Left forelimb (tissue), 1 donor: ENCODE measurements around the gene PEAR1.

Source experiments
- DNase-seq: peaks from one replicate; pipeline ENCODE4 v3.0.0-alpha.2; 2018; ENCODE audit warnings: low spot score

The PEAR1 gene

DNA sequence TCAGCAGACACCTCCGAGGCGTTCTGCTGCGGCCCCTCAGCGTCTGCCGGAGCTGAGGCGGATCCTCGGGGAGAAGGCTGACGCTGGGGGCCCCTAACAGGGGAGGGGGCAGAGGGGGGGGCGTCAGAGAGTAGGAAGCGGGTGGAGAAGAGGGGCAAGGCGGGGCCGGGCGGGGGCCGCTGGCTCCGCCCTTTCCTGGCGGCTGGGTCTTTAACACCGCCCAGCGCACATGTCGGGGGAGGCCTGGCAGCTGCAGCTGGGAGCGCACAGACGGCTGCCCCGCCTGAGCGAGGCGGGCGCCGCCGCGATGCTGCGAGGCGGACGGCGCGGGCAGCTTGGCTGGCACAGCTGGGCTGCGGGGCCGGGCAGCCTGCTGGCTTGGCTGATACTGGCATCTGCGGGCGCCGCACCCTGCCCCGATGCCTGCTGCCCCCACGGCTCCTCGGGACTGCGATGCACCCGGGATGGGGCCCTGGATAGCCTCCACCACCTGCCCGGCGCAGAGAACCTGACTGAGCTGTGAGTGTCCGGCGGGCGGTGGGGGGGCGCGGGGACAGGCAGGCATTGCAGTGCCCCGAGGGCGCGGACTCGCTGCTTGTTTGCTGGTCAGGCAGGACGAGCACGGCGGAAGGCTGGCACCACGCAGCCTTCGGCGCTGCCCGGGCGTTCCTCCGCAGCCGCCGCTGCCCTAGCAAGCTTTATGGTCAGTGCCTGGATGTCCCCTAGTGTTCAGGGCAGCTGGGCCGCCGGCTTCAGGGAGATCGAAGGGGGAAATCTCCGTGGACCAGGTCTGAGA is 32.7 kb upstream of the PEAR1 start, which contains the start of gene NTRK1:
NTRK1 (plus strand) TSS at position 238 of the 796 bp plus-strand sequence; CDS start at position 308, 70 bp downstream.
- peak; percentile 73 for DNase-seq

DNA sequence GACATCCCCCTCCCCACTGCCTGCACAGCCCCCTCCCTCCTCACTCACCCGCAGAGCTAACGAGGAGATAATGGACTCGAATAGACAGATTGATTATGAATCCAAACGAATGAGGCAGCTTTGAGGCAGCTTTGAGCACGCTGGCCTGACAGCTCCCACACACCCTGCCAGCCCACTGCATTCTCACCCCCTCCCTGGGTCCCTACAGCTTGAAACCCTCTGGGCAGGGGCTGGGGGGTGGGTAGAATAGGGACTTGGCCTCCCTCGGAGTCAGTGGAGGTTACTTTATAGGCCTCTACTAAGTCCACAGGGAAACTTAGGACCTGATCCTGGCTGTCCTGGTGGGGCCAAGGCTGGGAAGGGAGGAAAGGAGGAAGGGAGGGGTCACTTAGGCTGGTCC is 30.9 kb upstream of the PEAR1 start:
- no peak for DNase-seq

DNA sequence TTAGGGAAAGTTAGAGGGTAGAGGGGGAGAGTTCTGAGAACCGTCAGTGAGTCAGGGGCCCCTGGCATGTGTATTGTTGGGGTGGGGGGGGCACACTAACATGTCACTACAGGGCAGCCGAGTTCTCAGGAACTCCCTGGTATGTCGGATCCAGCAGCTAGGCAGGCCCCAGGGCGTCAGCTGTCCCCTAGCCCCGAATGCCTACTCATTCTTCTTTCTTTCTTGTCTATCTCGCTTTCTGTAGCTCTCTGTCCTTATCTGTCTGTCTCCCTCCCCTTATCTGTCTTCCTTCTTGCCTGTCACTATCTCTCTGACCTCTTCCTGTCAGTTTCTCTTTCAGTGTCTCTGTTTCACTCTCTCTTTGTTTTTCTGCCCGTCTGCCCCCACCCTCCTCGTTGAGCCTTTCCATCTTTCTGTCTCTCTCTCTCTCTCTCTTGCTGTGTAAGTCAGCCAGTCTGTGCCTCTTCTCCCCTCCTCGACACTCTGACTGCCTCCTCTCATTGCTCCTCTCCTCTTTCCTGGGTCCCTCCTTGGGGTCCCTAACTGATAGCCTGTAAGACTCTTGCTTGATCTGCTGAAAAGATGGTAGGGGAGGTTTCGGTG is 30.4 kb upstream of the PEAR1 start:
- no peak for DNase-seq

DNA sequence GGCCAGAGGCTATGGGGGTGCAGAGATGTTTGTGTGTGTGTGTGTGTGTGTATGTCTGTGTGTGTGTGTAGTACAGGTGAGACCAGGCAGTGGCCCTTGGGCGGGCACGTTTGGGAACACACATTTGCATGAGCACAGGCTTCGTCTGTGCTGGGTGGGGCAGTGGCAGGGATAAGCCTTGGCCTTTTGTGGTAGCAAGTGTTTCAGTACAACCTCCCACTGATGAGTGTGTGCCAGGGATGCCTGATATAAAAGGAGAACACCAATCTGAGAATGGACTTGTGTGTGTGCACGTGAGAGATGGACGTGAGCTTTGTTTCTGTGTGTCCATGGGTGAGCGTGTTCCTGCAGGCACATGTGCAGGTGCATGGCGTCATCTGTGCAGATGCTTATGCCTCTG is 29.9 kb upstream of the PEAR1 start:
- no peak for DNase-seq

DNA sequence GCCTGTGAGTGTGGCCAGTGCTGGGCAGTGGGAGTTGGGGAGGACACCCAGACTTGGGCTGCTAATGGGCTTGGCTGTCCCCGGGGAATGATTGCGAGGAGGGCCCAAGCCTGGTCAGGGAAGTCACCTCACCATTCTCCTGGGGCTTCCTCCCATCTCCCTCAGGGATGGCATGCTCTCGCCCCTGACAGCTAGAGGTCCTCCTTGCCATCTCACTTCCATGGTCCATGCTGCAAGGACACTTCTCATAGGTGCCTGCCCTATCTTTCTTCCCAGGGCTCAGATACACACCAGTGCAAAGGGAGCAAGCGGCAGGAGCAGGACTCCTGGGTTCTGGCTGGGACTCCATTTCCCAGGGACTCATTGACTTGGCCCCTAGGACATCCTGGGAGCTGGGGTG is 28.7 kb upstream of the PEAR1 start:
- no peak for DNase-seq

DNA sequence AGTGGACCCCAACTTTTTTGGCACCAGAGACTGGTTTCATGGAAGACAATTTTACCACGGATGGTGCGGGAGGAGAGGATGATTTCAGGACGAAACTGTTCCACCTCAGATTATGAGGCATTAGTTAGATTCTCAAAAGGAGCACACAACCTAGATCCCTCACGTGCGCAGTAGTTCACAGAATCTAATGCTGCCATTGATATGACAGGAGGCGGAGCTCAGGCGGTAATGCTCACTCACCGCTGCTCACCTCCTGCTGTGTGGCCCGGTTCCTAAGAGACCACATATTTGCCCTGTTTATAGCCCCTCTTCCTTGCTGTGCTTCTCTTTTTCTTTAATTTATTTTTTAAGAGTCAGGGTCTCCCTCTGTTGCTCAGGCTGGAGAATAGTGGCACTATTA is 28.3 kb upstream of the PEAR1 start:
- no peak for DNase-seq

DNA sequence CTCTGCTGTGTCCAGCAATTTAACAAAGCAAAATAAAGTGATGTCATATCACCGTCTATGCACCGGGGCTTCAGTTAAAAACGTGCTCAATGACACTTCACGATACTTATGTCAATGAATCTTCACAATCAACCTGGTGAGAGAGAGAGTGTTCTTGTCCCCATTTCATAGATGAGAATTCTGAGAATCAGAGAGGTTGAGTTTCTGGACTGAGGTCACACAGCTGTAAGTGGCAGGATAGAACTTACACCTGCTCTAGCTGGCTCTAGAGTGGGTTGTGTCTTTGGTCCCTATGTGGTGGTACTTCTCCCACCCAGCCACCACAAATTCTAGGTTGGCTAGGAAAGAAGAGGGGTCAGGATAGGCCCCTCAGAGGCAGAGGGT is 27.7 kb upstream of the PEAR1 start:
- no peak for DNase-seq

DNA sequence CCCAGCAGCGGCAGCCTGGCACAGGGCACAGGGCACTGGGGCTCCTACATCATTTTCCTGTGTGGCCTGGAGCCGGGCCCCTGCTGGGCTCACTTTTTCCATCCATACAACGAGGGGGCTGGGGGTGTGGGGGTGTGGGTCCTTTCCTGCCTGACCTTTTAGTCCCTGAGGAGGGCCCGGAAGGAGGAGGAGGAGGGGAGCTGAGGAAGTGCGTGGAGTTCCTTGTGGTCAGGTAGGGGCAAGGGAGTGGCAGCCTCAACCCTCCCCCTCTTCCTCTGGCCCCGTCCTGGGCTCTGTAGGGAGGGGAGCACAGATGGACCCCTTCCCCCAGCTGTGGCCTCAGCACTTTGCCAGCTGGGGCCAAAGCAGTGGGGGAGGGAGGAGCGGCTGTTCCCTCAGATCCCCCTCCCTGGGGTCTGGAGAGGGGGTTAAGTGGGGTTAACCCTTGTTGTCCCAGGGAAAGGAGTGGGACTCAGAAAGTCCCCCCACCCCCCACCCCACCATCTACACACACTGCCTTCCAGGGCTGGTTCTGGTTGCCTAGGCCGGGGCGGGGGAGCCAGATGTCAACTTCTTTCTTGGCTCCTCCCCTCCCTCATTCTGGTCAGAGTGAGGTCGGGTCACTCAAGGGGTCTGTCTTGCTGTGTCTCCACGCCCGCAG is 27.1 kb upstream of the PEAR1 start:
- no peak for DNase-seq

DNA sequence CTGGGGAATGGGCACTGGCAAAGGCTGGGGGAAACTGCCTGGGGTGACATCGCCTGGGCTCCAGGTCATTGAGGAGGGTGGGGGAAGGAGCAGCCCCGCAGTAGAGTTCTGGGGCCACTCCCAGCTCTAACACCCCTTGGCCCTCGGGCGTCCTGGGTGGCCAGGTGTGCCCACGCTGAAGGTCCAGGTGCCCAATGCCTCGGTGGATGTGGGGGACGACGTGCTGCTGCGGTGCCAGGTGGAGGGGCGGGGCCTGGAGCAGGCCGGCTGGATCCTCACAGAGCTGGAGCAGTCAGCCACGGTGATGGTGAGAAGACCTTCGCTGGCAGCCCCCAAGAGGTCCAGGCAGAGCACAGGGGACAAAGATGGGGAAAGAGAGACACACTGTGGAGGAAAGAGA is 25.2 kb upstream of the PEAR1 start:
- DNase-seq, result no peak

DNA sequence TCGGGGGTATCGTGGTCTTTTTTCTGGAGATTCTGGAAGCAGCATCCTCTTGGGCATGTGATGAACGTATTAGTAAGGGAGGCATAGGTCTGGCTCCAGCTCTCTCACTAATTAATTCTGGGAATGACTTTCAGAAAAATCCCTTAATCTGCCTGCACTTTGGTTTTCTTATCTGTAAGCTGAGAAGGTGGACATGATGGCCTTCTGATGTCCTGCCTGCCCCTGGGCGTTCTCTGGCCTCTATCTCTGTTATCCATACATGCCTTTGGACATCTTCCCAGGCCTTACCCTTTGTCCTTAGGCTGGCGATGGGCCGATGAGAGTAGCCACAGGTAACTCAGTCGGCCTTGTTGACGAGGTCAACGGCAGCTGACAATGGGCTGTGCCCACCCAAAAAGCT is 24.1 kb upstream of the PEAR1 start:
- no peak for DNase-seq

DNA sequence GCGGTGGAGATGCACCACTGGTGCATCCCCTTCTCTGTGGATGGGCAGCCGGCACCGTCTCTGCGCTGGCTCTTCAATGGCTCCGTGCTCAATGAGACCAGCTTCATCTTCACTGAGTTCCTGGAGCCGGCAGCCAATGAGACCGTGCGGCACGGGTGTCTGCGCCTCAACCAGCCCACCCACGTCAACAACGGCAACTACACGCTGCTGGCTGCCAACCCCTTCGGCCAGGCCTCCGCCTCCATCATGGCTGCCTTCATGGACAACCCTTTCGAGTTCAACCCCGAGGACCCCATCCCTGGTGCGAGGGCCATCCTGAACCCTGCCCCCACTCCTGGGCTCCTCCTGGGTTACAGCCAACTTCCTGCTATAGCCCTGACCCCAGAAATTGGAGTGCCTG is 19.9 kb upstream of the PEAR1 start:
- DNase-seq, result no peak

DNA sequence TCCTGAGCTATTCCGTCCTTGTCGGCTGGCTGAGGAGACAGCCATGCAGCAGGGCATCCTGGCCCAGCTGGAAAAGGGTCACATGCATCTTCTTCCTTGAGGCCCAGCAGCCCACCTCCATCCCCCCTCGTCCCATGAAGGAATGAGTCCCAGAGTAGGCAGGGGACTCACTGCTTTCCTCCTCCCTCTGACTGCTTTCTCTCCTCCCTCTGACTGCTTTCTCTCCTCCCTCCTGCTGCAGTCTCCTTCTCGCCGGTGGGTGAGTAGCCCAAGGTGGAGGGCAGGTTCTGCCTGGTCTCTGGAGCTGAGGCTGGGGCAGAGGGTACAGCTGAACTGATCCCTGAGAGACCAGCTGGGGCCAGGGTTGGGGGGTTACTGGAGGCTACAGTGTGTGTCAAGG is 19.4 kb upstream of the PEAR1 start:
- no peak for DNase-seq

DNA sequence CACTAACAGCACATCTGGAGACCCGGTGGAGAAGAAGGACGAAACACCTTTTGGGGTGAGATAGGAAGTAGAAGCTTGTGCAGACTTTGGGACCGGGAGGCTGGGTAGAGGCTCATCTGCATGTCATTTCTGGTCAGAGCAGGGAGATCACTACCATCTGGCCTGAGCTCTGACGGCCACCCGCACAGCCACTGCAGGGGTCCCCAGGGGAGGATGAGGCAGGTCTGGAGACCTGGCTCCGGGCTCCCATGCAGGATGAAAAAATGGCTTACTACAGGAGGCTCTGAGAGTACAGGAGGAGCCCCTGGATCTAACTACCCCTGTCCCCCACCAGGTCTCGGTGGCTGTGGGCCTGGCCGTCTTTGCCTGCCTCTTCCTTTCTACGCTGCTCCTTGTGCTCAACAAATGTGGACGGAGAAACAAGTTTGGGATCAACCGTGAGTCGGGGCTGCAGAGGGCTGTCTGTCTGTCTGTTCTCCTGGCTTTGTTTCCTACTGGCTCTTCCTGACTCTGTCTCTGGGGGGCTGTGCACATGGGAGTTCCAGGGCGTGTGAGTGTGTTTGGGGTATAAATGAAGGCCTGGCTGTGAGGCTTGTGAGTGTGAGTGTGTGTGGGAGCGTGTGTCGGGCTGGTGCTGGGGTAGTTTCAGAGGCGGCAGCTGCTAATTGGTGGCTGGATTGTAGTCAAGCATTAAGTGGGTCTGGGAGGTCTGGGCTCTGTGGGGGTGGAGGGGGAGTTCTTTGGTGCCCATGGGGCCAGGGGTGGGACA is 18.8 kb upstream of the PEAR1 start:
- no peak for DNase-seq

DNA sequence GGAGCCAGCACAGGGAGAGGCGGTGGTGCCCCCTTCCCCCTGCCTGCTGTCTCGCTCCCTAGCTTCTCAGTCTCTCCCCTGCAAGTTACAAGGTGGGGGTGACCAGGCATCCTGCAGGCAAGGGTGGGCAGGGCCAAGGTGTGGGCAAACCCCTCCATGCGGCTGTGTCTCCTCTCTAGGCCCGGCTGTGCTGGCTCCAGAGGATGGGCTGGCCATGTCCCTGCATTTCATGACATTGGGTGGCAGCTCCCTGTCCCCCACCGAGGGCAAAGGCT is 18.2 kb upstream of the PEAR1 start:
- no peak for DNase-seq

DNA sequence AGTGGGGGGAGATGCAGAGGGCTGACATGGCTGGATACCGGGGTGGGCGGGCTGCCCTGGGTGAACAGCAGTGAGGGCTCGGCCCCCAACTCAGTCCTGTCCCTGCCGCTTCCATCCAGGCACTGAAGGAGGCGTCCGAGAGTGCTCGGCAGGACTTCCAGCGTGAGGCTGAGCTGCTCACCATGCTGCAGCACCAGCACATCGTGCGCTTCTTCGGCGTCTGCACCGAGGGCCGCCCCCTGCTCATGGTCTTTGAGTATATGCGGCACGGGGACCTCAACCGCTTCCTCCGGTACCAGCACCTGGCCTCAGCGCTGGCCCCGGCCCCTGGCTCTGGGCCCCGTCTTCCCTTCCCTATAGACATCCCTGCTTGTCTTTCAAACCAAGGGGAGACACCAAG is 17.2 kb upstream of the PEAR1 start:
- DNase-seq, result no peak

DNA sequence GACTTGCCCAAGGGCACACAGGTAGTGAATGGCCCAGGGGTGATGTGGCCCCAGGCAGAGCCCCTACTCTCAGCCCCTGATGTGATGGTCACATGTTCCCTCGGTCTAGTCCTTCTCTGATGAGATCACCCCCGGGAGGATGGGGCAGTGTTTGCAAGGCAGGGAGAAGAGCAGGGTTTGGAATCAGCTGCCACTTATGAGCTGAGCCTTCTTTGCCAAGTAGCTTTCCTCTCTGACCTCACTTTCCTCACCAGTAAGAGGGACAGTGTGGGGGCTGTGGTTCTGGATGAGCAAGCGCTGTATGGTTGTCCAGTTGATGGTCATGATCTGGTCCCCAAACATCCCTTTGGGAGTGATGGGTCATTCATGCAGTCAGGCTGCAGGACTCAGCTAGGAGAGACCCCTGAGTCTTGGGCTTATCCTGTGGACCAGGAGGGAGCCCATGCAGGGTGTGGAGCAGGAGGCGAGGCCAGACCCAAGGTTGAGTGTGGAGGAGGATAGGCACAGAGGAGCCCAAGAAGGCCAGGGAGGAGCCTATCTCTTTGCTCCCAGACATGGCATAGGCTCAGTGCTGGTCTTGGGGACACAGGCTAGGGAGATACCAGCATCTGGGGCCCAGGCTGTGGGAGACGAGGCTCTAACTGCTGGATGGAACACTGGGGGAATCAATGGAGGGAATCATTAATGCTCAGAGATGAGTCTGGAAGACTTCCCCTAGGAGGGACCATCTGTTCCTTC is 15.9 kb upstream of the PEAR1 start:
- no peak for DNase-seq

DNA sequence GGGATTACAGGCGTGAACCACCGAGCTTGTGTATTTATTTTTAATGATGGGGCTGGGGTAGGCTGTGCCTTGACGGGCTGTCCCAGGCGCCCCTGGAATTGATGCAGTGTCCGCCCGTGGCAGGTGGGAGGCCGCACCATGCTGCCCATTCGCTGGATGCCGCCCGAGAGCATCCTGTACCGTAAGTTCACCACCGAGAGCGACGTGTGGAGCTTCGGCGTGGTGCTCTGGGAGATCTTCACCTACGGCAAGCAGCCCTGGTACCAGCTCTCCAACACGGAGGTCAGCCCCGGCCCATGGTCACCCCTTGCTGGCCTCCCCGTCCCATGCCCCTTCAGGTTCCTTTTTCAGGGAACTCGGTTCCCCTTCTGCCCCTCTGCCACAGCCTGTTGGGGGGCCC is 13.6 kb upstream of the PEAR1 start:
- DNase-seq, result no peak

DNA sequence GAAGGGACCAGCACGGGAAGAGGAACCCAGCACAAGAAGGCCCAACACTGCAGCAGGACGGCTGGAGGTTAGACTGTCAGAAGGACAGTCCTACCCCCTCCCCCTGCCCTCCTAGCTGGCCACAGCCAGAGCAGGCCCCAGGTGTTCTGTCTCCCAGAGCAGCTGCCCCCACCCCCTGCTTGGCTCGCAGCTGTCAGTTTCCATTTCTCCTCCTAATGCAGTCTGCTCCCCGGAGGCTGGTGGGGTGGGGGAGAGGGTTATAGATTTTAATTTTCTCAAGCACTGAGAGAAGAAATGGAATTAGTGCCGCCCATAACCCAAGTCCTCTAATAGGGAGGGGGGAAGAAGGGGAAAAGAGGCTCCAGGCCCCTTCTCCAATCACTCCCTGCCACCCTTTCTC is 13.0 kb upstream of the PEAR1 start:
- no peak for DNase-seq

DNA sequence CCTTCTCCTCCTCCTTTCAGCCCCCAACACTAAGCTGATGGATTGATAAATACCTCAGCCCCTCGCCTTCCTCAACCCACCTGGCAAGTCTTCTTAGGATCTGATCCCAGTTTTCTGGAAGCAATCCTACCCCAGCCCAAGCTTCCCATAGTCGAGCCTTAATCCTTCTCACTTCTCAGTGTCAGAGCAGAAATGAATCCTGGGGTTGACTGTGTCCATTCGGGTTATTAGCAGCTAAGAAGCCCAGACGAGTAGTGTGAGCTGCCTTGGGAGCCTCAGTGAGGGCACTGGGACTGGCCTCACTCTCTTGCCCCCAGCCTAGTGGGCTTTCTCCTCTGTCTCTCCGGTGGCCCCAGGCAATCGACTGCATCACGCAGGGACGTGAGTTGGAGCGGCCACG is 12.4 kb upstream of the PEAR1 start:
- DNase-seq, result no peak

DNA sequence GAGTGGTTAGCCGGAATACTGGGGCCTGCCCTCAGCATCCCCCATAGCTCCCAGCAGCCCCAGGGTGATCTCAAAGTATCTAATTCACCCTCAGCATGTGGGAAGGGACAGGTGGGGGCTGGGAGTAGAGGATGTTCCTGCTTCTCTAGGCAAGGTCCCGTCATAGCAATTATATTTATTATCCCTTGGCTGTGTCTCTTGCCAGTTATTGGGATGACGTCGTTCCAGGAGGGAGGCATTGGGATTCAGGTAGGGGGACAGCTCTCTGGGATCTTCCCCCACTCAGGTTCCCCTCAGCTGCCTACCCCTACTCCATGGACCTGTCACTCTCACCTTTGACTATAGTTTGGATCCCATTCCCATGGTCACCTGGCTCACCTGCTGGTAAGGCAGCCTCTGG is 11.9 kb upstream of the PEAR1 start:
- no peak for DNase-seq

DNA sequence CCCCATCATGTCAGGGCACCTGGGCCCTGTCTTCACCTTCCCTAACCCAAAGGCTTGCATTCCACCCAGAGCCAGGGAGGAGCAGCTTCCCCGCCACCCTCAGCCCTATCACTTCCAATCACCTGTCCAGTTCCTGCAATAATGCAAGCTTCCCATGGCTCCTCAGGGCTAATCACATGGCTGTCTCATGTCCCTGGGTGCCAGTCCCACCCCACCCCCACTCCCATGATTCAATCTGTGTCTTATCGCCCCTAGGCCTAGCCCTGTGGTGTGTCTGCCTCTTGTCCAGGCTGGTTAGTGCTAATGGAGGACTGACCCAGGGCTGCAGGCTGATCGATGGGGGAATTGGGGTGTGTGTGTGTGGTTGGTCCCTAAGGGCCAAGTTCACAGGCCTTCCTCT is 11.0 kb upstream of the PEAR1 start:
- no peak for DNase-seq

DNA sequence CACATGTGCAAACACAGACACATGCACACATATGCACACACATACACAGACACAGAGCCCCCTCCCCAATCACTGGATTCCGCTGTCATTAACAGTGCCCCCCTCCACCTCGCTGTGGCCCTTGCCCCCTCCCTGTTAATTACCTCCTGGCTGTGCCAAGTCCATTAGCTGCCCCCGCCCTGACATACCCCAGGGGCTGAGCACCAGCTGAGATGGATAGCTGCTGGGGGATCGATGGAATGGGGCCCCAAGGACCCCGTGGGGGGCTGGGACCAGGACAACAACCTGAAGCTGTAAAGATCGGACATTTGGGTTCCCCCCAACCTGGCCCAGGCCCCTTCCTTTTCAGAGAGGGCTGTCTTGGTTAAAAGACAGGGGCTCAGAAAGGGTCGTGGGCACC is 9.6 kb upstream of the PEAR1 start:
- DNase-seq, result no peak
